SK-N-SH (cell line): ENCODE data around the gene CA10. TPM values are rescaled to one million over a fixed set of nuclear protein-coding genes. Genes with fewer than 3 reads are reported as not detected.

Experiments
- CTCF ChIA-PET: fragments of 300-600, 350-600 bp; formaldehyde crosslinking; extraction: SDS; loops from one replicate; lab custom pipeline; 2021; lab: Yijun Ruan, JAX
- POLR2A ChIA-PET: fragments of 350-600 bp; sonication (Branson Sonifier 250); formaldehyde crosslinking; extraction: SDS; loops from one replicate; lab custom pipeline; 2020; ENCODE audit warnings: antibody characterized with exemption, inconsistent platforms; lab: Yijun Ruan, JAX
- DNase-seq: peaks from one replicate; pipeline ENCODE4 v3.0.0; 2012
- H2AFZ ChIP-seq: fragments of 200-600 bp; sonication (generic); 2 replicates; pipeline ENCODE4 v1.8.1; 2016; ENCODE audit warnings: antibody characterized with exemption, mild to moderate bottlenecking, low read depth
- H3F3A ChIP-seq: fragments of 200-600 bp; sonication (generic); replicated peaks from 2 replicates; pipeline ENCODE3; 2016; ENCODE audit warnings: antibody characterized with exemption, mild to moderate bottlenecking; ENCODE audit not compliant: insufficient read depth
- H3K27ac ChIP-seq, 2 experiments: fragments of 200-500 bp in 1 of 2; fragments of 200-600 bp in 1 of 2; sonication (Bioruptor generic) in 1 of 2; sonication (generic), shearing (Covaris generic) in 1 of 2; 2 replicates each; pipeline versions ENCODE4 v1.5.1 to v1.6.1; 2014 to 2016; ENCODE audit warnings: low read depth in 2 of 2, inconsistent platforms in 1 of 2, low read length in 1 of 2, mild to moderate bottlenecking in 1 of 2, mixed read lengths in 1 of 2
- H3K27me3 ChIP-seq: fragments of 200-600 bp; sonication (generic), shearing (Covaris generic); 2 replicates; pipeline ENCODE4 v1.6.1; 2016; ENCODE audit warnings: mixed run types; ENCODE audit not compliant: insufficient read depth
- H3K36me3 ChIP-seq, 2 experiments: fragments of 200-500 bp in 1 of 2; fragments of 200-600 bp in 1 of 2; sonication (Bioruptor generic) in 1 of 2; sonication (generic) in 1 of 2; replicated peaks in 1 of 2; 2 replicates each; pipeline versions ENCODE3 to v1.5.1; 2014 to 2016; ENCODE audit warnings: low read length in 1 of 2, mild to moderate bottlenecking in 1 of 2; ENCODE audit not compliant: insufficient read depth in 2 of 2, control insufficient read depth in 1 of 2
- H3K4me1 ChIP-seq, 2 experiments: fragments of 200-500 bp in 1 of 2; fragments of 200-600 bp in 1 of 2; sonication (Bioruptor generic) in 1 of 2; sonication (generic), shearing (Covaris generic) in 1 of 2; 2 replicates each; pipeline versions ENCODE4 v1.5.1 to v1.6.1; 2014 to 2016; ENCODE audit warnings: low read depth in 1 of 2, low read length in 1 of 2, mixed run types in 1 of 2; ENCODE audit not compliant: insufficient read depth in 2 of 2, control insufficient read depth in 1 of 2
- H3K4me2 ChIP-seq: fragments of 200-600 bp; sonication (generic), shearing (Covaris generic); 2 replicates; pipeline ENCODE4 v1.6.1; 2017; ENCODE audit warnings: mixed run types
- H3K4me3 ChIP-seq, 2 experiments: fragments of 200-500 bp in 1 of 2; fragments of 200-600 bp in 1 of 2; sonication (Bioruptor generic) in 1 of 2; sonication (generic), shearing (Covaris generic) in 1 of 2; 2 replicates each; pipeline versions ENCODE4 v1.5.1 to v1.8.1; 2014 to 2016; ENCODE audit warnings: low read depth in 2 of 2, inconsistent platforms in 1 of 2, low read length in 1 of 2, mild to moderate bottlenecking in 1 of 2, mixed read lengths in 1 of 2, moderate library complexity in 1 of 2
- H3K79me2 ChIP-seq: fragments of 200-600 bp; sonication (generic); 2 replicates; pipeline ENCODE4 v1.8.1; 2017; ENCODE audit warnings: mild to moderate bottlenecking; ENCODE audit not compliant: insufficient read depth
- H3K9ac ChIP-seq: fragments of 200-600 bp; sonication (generic); 2 replicates; pipeline ENCODE4 v1.6.1; 2017; ENCODE audit warnings: mixed run types
- H3K9me2 ChIP-seq: fragments of 200-600 bp; sonication (generic); 2 replicates; pipeline ENCODE4 v1.6.1; 2017; ENCODE audit warnings: mixed run types
- H3K9me3 ChIP-seq: fragments of 200-600 bp; sonication (generic); 2 replicates; pipeline ENCODE4 v1.6.1; 2017; ENCODE audit warnings: mixed run types, mild to moderate bottlenecking, moderate library complexity
- H4K20me1 ChIP-seq: fragments of 200-600 bp; sonication (generic); 2 replicates; pipeline ENCODE4 v1.6.1; 2017; ENCODE audit warnings: mild to moderate bottlenecking, mixed run types; ENCODE audit not compliant: insufficient read depth
- EZH2phosphoT487 ChIP-seq: fragments of 200-600 bp; sonication (generic); IDR thresholded peaks from 2 replicates; pipeline ENCODE4 v1.6.1; 2017; ENCODE audit warnings: low read depth, mixed run types, mild to moderate bottlenecking, antibody characterized with exemption, moderate library complexity, borderline replicate concordance
- FOSL2 ChIP-seq: IDR thresholded peaks from 2 replicates; pipeline ENCODE4 v1.4.0; 2012; ENCODE audit warnings: low read depth, mild to moderate bottlenecking, moderate library complexity, borderline replicate concordance
- FOXM1 ChIP-seq: IDR thresholded peaks from 2 replicates; pipeline ENCODE4 v1.4.0; 2012; ENCODE audit warnings: low read depth, mild to moderate bottlenecking
- NFIC ChIP-seq: IDR thresholded peaks from 2 replicates; pipeline ENCODE4 v1.4.0; 2012; ENCODE audit warnings: borderline replicate concordance
- POLR2AphosphoS5 ChIP-seq: IDR thresholded peaks from 2 replicates; pipeline ENCODE4 v1.6.1; 2012; ENCODE audit warnings: low read depth, low read length
- RAD21 ChIP-seq: IDR thresholded peaks from 2 replicates; pipeline ENCODE4 v1.6.1; 2012; ENCODE audit warnings: mild to moderate bottlenecking, low read length
- RXRA ChIP-seq: IDR thresholded peaks from 2 replicates; pipeline ENCODE4 v1.4.0; 2012; ENCODE audit warnings: low read depth, mild to moderate bottlenecking, borderline replicate concordance
- SIN3A ChIP-seq: IDR thresholded peaks from 2 replicates; pipeline ENCODE4 v1.6.1; 2012; ENCODE audit warnings: low read depth, mild to moderate bottlenecking, low read length, moderate library complexity, borderline replicate concordance
- SMC3 ChIP-seq: IDR thresholded peaks from 2 replicates; pipeline ENCODE4 v1.6.1; 2012; ENCODE audit warnings: low read depth, low read length, improper control_type of control experiment
- polyA plus RNA-seq, 3 experiments: library from polyadenylated mRNA; depleted of rRNA; stranded (reverse); fragments of >200 nt; gene quantifications; 2 replicates each; pipeline ENCODE4 v1.2.3, GENCODE V29; 2012
- TF ChIP-seq, protein P1 (sequence below): fragments of 150-350 bp; IDR thresholded peaks from 2 replicates; pipeline ENCODE4 v1.6.1; 2017; ENCODE audit warnings: antibody characterized with exemption, low read length, low read depth, borderline replicate concordance
- TF ChIP-seq, protein P2 (sequence below): IDR thresholded peaks from 2 replicates; pipeline ENCODE4; 2012
- TF ChIP-seq, protein P3 (sequence below): fragments of 200-600 bp; sonication (generic); IDR thresholded peaks from 2 replicates; pipeline ENCODE4 v1.6.1; 2017; ENCODE audit warnings: antibody characterized with exemption, mild to moderate bottlenecking, moderate library complexity

CA10 gene
- polyA plus RNA-seq, 1 of the 3 experiments (the other 2 are of a cell fraction) = not detected

DNA sequence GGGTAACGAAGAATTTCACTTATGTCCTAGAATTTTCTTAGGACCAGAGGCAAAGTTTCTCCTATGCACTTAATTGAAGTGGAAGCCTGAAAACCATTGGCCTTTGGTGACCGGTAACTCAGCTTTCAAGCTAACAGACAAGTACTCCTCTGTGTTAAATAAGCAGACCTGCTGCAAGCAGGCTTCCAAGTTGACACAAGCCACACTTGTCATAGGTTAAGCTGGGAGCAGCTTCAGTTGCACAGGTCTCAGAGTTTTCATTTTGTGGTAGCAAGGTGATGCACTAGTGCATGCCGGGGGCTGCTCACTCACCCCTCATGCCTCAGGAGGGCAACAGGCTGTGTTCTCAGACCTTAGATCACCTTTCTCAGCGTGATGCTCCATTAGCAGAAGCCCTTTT is 498.2 kb downstream of the CA10 start (continued):
- no peak for TF ChIP-seq SMC3
- TF ChIP-seq SIN3A = no peak
- TF ChIP-seq EZH2phosphoT487 = no peak
- no peak for TF ChIP-seq RAD21
- no peak for TF ChIP-seq NFIC
- TF ChIP-seq, protein P1, sequence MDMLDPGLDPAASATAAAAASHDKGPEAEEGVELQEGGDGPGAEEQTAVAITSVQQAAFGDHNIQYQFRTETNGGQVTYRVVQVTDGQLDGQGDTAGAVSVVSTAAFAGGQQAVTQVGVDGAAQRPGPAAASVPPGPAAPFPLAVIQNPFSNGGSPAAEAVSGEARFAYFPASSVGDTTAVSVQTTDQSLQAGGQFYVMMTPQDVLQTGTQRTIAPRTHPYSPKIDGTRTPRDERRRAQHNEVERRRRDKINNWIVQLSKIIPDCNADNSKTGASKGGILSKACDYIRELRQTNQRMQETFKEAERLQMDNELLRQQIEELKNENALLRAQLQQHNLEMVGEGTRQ = no peak
- no peak for TF ChIP-seq RXRA

DNA sequence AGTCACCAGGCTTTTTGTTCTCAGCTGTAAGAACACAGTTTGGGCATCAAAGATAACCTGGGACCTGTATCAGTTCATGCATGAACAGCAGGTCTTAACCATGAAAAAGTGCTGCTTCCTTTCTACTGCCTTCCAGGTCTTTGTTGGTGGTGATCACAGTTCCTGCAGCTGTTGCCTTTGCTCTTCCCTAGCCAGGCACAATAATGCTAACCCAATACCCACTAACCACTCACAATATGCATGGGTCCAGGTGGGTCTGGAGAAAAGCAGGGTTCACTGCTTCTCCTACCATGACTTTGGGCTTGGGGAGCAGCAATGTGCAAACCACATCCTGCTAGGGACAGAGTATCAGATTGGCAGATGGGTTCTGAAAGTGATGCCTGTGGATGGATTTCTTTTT is 501.3 kb downstream of the CA10 start:
- Histone ChIP-seq H3K9ac (no peak overlapping the region), H3K27me3 (no peaks in the 10 kb centered on the region), H3K27ac (no peak overlapping the region), H3K4me1 (peaks cover 0 to 6% of the 10 kb centered on the region in 2 experiments; a peak in 2 of 4 replicates), H3K4me2 (no peak overlapping the region), H3K36me3 (no peaks in the 10 kb centered on the region), H2AFZ (no peak overlapping the region), H3K9me2 (no peaks in the 10 kb centered on the region), H3K4me3 (no peak overlapping the region), H3K79me2 (no peaks in the 10 kb centered on the region)
- DNase-seq = no peak
- TF ChIP-seq POLR2AphosphoS5 (no peak), RXRA (no peak), FOSL2 (no peak), FOXM1 (no peak)
- TF ChIP-seq, protein P2, sequence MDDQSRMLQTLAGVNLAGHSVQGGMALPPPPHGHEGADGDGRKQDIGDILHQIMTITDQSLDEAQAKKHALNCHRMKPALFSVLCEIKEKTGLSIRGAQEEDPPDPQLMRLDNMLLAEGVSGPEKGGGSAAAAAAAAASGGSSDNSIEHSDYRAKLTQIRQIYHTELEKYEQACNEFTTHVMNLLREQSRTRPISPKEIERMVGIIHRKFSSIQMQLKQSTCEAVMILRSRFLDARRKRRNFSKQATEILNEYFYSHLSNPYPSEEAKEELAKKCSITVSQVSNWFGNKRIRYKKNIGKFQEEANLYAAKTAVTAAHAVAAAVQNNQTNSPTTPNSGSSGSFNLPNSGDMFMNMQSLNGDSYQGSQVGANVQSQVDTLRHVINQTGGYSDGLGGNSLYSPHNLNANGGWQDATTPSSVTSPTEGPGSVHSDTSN = no peak
- TF ChIP-seq, protein P3, sequence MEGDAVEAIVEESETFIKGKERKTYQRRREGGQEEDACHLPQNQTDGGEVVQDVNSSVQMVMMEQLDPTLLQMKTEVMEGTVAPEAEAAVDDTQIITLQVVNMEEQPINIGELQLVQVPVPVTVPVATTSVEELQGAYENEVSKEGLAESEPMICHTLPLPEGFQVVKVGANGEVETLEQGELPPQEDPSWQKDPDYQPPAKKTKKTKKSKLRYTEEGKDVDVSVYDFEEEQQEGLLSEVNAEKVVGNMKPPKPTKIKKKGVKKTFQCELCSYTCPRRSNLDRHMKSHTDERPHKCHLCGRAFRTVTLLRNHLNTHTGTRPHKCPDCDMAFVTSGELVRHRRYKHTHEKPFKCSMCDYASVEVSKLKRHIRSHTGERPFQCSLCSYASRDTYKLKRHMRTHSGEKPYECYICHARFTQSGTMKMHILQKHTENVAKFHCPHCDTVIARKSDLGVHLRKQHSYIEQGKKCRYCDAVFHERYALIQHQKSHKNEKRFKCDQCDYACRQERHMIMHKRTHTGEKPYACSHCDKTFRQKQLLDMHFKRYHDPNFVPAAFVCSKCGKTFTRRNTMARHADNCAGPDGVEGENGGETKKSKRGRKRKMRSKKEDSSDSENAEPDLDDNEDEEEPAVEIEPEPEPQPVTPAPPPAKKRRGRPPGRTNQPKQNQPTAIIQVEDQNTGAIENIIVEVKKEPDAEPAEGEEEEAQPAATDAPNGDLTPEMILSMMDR = no peak
- TF ChIP-seq, all 33 proteins: peak for 0
- ChIA-PET CTCF (no interaction called here), POLR2A (no interaction called here)
- Histone ChIP-seq H3F3A (no peaks in the 10 kb centered on the region), H4K20me1 (no peaks in the 10 kb centered on the region), H3K9me3 (no peaks in the 10 kb centered on the region)
